ENCODE results near the gene SYNGR4.

- TF ChIP-seq, protein P1, sequence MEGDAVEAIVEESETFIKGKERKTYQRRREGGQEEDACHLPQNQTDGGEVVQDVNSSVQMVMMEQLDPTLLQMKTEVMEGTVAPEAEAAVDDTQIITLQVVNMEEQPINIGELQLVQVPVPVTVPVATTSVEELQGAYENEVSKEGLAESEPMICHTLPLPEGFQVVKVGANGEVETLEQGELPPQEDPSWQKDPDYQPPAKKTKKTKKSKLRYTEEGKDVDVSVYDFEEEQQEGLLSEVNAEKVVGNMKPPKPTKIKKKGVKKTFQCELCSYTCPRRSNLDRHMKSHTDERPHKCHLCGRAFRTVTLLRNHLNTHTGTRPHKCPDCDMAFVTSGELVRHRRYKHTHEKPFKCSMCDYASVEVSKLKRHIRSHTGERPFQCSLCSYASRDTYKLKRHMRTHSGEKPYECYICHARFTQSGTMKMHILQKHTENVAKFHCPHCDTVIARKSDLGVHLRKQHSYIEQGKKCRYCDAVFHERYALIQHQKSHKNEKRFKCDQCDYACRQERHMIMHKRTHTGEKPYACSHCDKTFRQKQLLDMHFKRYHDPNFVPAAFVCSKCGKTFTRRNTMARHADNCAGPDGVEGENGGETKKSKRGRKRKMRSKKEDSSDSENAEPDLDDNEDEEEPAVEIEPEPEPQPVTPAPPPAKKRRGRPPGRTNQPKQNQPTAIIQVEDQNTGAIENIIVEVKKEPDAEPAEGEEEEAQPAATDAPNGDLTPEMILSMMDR (IDR thresholded peaks at IDR 0.05) = no peak
- TF ChIP-seq EZH2 (IDR thresholded peaks at IDR 0.05) (no peak), EZH2phosphoT487 (IDR thresholded peaks at IDR 0.05) (no peak)
Measured at GRCh38 chr19:48371367-48371766, 7.2 kb downstream of the SYNGR4 start.

Data from neural progenitor cell (in vitro differentiated cells).